Kidney epithelial cell (primary cell): ENCODE measurements around the gene SMCO2. TPM values are rescaled to one million over a fixed set of nuclear protein-coding genes. Genes with fewer than 3 reads are reported as not detected.

Source experiments
- DNase-seq: peaks from one replicate; pipeline ENCODE4 v3.0.0-alpha.2; 2010; ENCODE audit warnings: low read depth
- H3K27me3 ChIP-seq: 2 replicates; pipeline ENCODE4 v1.6.0; 2011; ENCODE audit warnings: low read length; ENCODE audit not compliant: control insufficient read depth, insufficient read depth
- H3K36me3 ChIP-seq: 2 replicates; pipeline ENCODE4 v1.5.1; 2011; ENCODE audit warnings: low read length; ENCODE audit not compliant: control insufficient read depth, insufficient read depth
- H3K4me3 ChIP-seq: 2 replicates; pipeline ENCODE4 v1.5.1; 2011; ENCODE audit warnings: low read depth, mild to moderate bottlenecking, control low read depth, low read length
- CTCF ChIP-seq: IDR thresholded peaks from 2 replicates; pipeline ENCODE4 v1.5.1; 2011; ENCODE audit warnings: mild to moderate bottlenecking, moderate library complexity, low read length, control low read depth, inconsistent platforms; ENCODE audit not compliant: insufficient read depth, poor library complexity, severe bottlenecking
- total RNA-seq: library from RNA; depleted of rRNA; stranded (reverse); fragments of >200 nt; gene quantifications from 2 replicates; pipeline ENCODE4 v1.2.3, GENCODE V29; 2015

Gene SMCO2
- total RNA-seq, 1 donor from 2014 or later, result 0.58 TPM

GRCh38 chr12:27447761-27448160 is 1.2 kb downstream of the SMCO2 start:
- Histone ChIP-seq H3K4me3 (no peak overlapping the region), H3K36me3 (no peaks in the 10 kb centered on the region), H3K27me3 (no peaks in the 10 kb centered on the region)
- no peak for DNase-seq
- TF ChIP-seq CTCF, result no peak

- no peak for TF ChIP-seq CTCF
- no peak overlapping the region for H3K4me3 ChIP-seq
- H3K36me3 ChIP-seq, result no peaks in the 10 kb centered on the region
- no peak for DNase-seq
- H3K27me3 ChIP-seq, result no peaks in the 10 kb centered on the region
These were observed 2.5 kb downstream of the SMCO2 start for GRCh38 chr12:27449026-27449425.

GRCh38 chr12:27449893-27450534 is 3.5 kb downstream of the SMCO2 start:
- Histone ChIP-seq H3K27me3 (no peaks in the 10 kb centered on the region), H3K4me3 (no peak overlapping the region), H3K36me3 (no peaks in the 10 kb centered on the region)
- DNase-seq, result no peak
- no peak for TF ChIP-seq CTCF

- TF ChIP-seq CTCF, result no peak
- Histone ChIP-seq H3K27me3 (no peaks in the 10 kb centered on the region), H3K36me3 (no peaks in the 10 kb centered on the region), H3K4me3 (no peak overlapping the region)
- no peak for DNase-seq
These were observed 4.7 kb downstream of the SMCO2 start for GRCh38 chr12:27451036-27451825.

- H3K4me3 ChIP-seq, result no peak overlapping the region
- no peaks in the 10 kb centered on the region for H3K36me3 ChIP-seq
- no peak for TF ChIP-seq CTCF
- no peak for DNase-seq
- no peaks in the 10 kb centered on the region for H3K27me3 ChIP-seq
These were observed 6.9 kb downstream of the SMCO2 start for GRCh38 chr12:27453421-27453820.
